Measurements from ENCODE around the gene BRME1.
A peak's percentile ranks its signal among the peaks of the same experiment; 100 is the strongest.
"Not testable (repeated sequence)": the region's sequence is repeated elsewhere in the genome, so short reads cannot be mapped to it uniquely, and the experiment has no call there.

Gene BRME1

DNA sequence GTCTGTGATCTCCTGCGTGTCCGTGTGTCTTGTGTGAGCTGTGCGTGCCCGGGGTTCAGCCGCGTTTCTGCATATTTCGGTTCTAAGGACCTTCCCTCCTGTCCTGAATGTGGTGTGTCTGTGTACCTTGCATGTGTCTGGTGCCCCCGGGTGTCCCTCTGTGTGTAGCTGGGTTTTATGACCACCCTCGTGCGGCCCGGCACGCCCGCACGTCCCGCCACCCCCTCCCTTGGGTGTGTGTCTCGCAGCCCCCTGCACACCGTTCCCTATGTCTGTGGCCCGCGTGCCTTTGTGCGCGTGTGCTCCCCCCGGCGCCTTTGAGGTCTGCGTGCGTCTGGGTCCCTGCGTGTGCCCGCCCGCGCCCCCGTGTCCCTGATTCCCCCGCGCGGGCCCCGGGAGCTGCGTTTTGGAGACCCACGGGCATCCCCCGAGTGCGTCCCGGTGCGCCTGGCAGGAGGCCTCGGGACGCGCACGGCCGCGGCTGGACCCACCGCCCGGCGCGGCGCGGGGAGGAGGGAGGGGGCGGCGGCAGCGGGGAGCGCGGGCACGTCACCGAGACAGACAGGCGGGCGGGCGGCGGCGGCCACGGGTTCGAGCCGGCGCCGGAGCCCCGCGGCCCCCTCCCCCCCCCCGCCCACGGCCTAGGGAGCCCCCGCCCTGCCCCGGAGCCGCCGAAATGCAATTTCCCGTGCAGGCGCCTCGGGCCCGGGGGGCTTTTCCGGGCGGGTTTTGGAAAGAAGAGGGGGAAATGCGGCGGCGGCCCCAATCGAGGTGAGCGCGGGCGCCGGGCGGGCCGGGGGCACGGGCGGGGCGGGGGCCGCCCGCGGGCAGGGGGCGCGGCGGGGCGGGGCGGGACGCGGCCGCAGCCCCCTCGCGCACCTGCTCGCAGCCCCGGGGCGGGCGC is 41.0 kb downstream of the BRME1 start:
- DNase-seq = no peak

DNA sequence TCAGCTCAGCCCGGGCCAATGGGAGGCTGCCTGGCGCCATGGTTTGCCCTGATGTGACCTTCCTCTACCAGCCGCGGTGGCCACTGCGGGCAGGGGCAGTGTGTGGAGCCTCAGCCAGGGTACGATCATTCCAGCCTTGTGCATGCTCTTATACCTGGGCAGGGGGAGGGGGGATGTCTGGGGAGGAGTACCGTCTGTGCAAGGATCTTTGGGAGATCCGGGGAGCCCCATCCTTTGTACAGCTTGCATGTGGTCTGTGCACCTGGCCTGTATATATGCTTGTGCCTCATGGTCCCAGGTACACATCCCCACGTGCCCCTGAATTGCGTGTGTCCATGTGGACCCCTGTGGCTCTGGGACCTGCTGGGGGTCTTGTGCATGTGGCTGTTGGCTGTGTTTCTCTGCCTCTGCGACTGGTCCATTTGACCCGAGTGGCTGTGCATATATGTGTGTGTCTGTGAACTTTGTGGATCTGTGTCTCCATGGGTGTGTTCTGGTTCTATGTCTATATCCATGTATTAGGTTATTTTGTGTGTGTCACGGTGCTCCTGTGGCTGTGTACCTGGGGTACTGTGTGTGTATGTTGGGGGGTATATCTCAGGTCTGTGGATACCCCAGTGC is 41.8 kb downstream of the BRME1 start:
- no peak for DNase-seq

DNA sequence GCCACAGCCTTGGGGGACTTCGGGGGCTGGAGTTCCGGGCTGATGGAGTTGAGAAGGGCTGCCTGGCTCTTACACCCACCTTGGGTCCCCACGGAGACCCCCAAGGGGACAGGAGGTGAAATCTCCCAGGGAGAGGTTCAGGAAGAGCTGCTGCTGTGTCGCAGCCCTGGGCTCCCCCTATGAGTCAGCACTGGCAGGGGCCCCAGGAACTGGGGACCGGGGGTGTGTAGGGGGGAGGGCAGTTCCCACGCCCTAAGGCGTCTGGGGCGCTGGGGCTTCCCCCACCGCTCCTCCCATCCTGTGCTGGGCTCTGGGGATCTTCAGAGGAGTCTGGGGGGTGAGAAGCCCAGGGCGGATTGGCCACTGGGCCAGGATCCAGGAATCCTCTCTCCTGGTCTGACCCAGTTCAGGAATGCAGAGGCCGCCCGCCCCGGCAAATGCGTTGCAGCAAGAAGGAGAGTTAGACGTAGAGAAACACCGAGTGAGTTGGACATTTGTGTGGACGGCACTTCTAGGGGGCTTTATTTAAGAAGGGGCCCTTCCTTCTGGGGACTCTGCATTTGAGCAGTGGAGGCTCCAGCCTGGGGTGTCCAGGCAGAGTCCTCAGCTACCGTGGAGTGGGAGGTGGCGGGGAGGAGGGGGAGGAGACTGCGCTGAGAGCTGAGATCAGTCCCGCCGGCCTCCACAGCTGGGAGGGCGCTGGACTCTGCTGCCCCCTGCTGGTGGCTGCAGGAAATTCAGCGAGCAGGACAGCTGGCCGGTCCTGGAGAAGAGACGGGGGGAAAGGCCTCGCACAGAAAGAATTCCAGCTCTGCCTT is 44.0 kb downstream of the BRME1 start:
- peak; percentile 70 for DNase-seq

DNA sequence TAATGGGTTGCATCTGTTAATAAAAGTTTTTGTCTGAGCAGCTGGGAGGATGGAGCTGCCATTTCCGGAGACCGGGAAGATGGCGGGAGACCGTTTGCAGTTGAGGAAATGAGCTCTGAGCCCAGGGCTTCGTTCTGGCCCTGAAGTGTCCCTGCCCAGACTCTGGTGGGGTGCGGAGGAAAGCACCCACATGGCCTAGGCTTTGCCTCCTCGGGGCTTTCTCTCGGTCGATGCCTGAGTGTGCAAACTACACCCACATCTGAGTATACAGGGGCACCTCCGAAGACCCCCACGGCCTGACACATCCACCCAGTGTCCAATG is 44.6 kb downstream of the BRME1 start:
- DNase-seq = no peak

DNA sequence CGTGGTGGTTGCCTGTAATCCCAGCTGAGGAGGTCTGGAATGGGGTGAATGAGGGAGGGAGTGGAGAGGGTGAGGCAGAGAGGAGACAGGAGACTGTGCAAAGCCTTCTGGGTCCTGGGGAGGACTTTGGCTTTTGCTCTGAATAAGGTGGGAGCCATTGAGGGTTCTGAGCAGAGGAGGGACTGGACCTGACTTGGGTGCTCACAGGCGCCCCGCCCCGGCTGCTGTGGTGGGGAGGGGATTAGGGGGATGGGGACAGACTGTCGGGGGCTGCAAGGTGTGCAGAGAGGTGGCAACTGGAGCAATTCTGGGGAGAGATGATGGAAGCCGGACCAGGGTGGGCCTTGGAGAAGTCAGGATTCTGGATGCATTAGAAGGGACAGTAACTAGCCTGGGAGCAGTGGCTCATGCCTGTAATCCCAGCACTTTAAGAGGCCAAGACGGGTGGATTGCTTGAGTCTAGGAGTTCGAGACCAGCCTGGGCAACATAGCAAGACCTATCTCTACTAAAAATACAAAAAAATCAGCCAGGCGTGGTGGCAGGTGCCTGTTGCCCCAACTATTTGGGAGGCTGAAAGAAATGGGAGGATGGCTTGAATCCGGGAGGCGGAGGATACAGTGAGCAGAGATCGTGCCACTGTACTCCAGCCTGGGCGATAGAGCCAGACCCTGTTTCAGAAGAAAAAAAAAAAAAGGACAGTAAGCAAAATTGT is 45.1 kb downstream of the BRME1 start:
- DNase-seq = no peak

DNA sequence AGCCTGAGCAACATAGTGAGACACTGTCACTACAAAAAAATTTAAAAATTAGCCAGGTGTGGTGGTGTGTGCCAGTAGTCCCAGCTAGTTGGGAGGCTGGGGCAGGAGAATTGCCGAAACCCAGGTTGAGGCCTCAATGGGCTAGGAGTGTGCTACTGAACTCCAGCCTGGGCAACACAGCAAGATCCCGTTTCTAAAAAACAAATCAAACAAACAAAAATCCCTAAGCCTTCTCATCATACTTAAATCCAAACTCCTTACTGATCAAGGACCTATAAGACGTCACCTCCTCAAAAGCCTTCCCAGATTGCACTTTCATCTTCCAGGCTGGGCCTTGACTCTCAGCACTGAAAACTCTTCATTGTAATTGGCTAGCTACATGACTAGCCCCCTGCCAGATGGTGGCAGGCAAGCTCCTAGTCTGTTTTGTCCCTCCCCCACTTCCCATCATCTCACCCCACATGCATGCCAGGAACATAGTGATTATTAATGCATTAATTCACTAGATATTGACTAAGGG is 46.5 kb downstream of the BRME1 start:
- no peak for DNase-seq

DNA sequence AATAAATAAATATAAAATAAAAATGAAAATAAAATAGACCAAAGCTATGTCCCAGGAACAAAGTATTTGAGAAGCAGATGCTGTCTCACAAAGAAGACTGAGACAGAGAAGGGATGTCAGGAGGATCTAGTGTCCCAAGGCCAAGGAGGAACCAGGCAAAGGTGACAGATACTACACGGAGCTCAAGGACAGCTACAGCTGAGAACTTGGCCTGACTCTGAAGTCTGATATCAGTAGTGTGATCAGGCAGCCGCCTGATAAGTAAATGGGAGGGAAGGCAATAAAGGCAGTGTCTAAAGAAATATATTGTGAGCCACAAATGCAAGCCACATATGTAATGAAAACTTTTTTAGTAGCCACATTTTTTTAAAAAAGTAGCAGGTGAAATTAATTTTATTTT is 49.4 kb downstream of the BRME1 start:
- no peak for DNase-seq

DNA sequence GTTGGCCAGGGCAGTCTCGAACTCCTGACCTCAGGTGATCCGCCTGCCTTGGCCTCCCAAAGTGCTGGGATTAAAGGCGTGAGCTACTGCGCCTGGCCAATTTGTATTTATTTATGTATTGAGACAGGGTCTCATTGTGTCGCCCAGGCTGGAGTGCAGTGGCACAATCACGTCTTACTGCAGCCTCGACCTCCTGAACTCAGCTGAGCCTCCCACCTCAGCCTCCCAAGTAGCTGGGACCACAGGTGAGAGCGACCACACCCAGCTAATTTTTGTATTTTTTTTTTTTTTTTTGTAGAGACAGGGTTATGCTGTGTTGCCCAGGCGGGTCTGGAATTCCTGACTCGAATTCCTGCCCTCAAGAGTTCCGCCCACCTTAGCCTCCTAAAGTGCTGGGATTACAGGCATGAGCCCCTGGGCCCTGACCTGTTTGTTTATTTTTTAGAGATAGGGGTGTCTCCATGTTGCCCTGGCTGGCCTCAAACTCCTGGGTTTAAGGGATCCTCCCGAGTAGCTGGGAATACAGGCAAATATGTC is 53.7 kb downstream of the BRME1 start:
- DNase-seq = not testable (repeated sequence)

DNA sequence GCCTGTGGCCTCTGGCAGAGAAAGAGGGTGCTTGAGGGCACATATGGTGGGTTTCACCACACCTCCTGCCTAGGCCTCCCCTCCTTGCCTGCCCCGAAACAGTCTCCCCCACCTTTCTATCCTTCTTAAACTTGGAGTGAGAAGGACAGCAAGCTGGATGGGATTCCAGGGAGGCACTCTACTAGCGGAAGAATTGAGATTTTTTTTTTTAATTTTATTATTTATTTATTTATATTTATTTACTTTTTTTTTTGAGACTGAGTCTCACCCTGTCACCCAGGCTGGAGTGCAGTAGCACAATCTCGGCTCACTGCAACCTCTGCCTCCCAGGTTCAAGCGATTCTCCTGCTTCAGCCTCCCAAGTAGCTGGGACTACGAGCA is 54.2 kb downstream of the BRME1 start:
- not testable (repeated sequence) for DNase-seq

DNA sequence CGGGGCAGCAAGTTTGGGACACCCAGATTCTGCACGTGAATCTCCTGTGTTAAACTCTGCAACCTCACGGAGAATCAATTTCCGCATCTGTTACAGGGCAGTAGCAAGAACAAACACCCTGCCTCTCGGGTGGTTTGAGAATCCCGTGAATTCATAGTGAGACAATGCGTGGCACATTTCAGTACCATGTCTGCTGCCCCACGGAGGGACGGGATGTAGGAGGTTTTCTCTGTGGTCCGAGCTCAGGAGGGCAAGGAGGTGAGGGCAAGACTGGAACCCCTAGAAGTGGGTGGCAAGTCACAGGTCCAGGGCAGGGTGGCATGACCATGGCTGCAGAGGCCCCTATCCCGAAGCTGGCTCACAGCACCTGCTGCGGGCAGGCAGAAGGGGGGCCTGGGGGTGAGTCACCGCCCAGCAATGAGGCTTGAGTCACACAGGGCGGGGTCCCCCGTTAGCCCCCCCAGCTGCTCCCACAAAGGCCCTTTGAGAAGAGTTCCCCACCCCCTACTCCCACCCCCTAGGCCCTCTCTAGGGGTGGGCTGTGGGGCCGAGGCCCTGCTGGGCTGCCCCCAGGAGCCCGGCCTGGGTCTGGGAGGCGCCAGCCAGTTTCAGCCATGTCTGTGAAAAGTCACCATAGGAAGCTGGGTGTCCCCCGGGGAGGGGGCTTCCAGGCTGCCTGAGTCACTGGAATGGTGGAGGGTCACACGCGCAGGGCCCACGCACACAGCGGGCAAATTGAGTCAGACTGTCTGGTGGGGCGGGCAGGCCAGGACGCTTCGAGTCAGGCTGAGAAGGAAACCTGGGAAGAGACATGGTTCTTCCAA is 54.8 kb downstream of the BRME1 start:
- no peak for DNase-seq

DNA sequence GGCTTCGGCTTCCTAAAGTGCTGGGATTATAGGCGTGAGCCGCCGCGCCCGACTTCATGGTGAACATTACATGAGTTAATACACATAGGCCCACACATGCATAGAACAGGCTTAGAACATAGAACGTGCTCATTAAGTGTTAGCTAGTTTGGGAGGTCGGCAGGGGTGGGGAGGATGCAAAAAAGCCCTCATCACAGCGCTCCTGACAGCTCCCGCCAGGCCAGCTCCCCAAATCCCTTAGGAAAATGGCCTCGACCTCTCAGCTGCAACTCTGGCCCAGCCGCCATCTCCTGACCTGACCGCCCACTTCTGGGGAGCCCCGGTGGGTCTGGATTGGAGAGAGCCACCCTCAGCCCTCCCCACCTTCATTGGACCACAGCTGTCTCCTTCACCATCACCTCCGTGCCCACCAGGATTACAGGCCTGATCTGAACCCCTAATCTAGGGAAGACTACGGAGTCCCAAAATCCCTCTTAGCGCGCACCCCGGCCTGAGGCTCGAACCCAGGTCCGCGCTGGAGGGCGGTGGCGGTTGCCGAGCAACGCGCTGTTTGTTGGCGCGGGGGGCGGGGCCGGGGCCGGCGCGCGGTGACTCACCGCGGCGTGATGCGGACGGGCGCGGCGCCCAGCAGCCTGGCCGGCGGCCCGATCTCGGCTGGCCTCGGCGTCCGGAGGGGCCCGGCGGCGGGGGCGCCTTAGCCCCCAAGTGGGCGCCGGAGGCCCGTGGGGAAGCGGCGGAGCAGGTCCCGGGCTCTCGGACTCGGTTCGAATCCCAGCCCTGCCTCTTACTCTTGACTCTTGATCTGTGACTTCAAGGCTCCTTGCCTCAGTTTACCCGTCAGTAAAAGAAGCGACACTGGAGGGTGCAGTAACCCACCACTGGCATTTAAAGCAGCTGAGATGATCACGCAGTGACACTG is 55.7 kb downstream of the BRME1 start:
- DNase-seq = no peak

DNA sequence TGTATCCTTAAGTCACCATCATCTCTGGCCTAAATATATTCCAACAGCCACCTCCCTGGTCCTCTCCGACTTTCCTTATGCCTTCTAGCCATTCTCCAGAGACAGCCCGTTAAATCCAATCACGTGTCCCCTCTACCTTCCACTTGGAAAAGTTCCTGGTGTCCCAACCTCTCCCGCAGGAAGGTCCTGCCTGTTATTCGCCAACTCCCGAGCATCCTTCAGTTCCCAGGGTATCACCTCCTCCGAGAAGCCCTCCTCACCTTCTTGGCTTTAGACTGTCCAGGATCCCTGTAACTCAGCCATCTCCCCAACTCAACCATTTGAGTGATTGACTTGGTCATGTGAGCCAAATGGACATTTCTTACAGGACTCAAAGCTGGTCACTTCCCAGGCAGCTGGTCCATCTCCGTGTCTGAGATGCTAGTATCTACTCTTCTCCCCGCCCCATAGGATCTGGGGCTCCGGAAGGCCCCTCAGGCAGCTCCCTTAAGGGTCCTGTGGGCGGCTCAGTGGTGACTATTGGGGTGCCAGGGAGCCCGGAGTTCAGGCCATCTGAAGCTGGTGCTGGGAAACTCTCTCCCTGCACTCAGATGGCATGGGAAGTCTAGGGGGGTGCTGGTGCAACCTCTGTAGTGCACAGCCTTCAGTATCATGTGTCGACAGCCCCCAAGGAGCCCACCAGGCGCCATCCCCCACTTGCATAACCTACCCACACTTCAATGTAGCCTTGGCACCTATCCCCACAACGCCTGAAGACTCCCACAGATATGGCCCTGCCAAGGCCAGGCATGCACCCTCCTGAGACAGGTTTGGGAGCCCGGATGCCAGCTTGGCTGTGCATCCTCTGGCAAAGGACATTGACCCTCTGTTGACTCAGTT is 56.9 kb downstream of the BRME1 start:
- no peak for DNase-seq

DNA sequence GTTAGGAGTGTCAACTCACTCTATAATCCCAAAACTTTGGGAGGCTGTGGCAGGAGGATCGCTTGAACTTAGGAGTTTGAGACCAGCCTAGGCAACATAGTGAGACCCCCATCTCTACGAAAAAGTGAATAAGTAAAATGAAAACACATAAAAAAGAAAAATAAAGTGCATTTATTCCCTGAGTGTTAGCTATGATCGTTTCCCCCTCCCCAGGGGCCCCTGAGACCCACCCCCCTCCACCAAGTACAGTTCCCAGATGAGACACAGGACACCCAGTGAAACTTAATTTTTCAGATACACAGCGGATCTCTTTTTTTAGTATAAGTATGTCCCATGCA is 57.6 kb downstream of the BRME1 start:
- no peak for DNase-seq

DNA sequence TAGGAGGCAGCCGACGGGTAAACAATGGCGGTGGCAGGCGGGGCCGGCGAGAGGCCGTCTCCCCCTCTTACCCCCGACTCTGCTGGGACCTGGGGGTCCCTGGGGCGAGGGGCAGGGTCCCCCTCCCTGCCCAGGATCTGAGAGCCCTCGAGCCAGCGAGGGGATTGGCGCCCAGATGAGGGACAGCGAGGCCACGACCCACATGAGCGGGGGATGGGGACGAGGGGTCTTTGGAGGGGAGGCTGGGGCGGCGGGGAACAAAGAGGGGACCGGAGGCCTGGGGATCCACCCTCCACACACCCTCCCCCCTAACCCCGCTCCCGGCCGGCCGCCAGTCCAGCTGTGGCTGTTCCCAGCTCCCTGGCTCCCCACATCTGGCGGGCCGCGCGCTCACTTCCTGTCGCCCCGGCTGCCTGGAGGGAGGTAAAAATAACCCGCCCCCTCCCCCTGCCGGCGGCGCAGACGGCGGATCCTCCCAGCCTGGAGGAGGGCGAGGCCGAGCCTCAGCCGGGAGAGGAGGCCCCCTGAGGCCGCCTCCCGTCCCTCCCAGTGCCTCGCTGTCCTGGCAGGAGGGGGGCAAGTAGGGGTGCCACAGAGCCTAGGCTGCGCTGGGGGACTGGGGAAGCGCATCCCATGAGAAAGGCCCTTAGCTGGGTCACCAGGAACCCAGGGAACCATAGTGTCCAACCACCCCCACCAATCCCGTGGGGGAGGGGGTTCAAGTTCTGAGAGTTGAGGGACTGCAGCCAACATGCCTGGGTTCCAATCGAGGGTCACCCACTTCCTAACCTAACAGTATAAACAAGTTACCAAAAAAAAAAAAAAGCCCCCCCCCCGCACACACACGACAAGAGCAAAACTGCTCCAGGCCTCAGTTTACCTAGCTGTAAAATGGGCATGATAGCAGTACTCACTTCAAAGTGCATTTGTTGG is 58.2 kb downstream of the BRME1 start:
- peak; percentile 31 for DNase-seq

DNA sequence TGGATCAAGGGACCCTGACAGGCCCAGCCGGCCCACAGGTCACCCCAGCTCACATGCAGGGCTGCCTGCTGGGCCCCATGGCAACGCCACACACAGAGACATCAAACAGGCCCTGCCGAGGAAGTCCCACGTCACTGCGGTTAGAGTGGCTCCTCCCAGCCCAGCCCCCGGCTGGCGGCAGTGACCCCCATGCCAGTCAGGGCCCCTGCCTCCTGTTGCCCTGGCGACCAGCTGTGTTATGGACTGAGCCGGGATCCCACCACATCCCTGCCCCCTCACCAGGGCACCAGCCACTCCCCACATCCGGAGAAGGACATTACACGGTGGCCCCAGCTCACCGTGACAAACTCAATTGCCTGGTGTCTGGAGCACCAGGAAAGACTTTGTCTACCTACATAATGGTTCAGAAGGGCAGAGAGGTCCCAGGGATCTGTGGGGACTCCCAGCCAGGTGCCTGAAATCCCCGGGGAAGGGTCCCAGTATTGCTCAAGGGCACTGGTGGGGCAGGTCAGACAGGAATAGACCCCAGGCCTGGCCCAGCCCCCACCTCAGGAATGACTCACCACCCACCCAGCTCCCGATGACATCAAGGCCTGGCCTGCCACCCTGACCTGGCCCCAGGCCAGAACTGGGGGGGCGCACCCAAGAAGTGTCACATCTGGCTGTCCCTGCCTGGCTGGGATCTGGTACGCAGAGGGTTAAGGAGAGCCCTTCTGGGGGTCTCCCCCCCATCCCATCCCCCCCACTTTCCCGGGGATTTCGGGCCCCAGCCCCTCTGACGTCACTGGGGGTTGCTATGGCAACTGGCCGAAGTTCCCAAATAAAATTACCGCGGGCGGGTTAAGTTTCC is 59.1 kb downstream of the BRME1 start:
- peak; percentile 60 for DNase-seq

DNA sequence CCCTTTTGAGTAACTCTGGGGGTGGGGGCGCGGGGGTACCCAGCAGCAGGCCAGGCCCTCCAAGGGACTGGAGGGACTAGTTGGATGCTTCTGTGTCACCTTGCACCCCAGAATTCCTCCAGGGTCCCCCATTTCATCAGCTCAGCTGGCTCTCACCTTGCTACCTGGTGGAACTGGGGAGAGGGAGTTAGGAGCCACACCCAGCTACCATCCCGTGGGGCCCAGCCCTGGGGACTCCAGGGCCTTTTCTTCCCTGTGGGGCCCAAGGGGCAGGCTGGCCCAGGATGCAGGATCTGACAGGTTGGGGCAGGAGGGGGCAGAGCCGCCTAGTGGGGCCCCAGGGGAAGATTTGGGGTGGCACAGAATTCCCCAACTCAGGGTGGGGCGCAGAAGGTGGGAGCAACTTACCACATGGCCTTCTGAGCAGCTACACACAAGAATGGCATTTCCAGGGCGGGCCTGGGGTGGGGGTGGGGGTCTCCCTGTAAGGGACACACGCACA is 61.7 kb downstream of the BRME1 start:
- DNase-seq = no peak

Measured in NCI-H2029 treated with DMSO at 0.1 percent for 48 hours (cell line).